Thyroid gland (tissue), 4 donors: ENCODE results near the gene COG2. TPM values are rescaled to one million over a fixed set of nuclear protein-coding genes. Genes with fewer than 3 reads are reported as not detected.

Source experiments
- DNase-seq, 2 donors: peaks; one replicate each; pipeline ENCODE4 v3.0.0-alpha.2; 2019
- H3K27ac ChIP-seq, 3 donors: fragments of 200-600 bp; sonication (generic); 1 replicate in 2 of 3; 2 replicates in 1 of 3; pipeline ENCODE4 v1.5.1; 2016 to 2019; ENCODE audit warnings: mild to moderate bottlenecking in 1 of 3, moderate library complexity in 1 of 3
- H3K27me3 ChIP-seq: fragments of 200-600 bp; sonication (generic); one replicate; pipeline ENCODE4 v1.5.1; 2019
- H3K36me3 ChIP-seq, 2 donors: fragments of 200-600 bp; sonication (generic); one replicate each; pipeline ENCODE4 v1.5.1; 2016 to 2019
- H3K4me1 ChIP-seq, 2 donors: fragments of 200-600 bp; sonication (generic); one replicate each; pipeline ENCODE4 v1.5.1; 2017 to 2019
- H3K4me3 ChIP-seq, 3 donors: fragments of 200-600 bp; sonication (generic); replicated peaks in 1 of 3; 1 replicate in 2 of 3; 2 replicates in 1 of 3; pipeline ENCODE4 v1.5.1; 2016; ENCODE audit warnings: mild to moderate bottlenecking in 1 of 3
- H3K9me3 ChIP-seq: fragments of 200-600 bp; sonication (generic); one replicate; pipeline ENCODE4 v1.5.1; 2017
- CTCF ChIP-seq, 6 experiments: fragments of 200-600 bp in 3 of 6; fragments of 450-650 bp in 3 of 6; sonication (generic) in 3 of 6; IDR thresholded peaks; one replicate each; pipeline ENCODE4 v1.5.1; 2016 to 2019; ENCODE audit warnings: antibody characterized with exemption in 6 of 6, mild to moderate bottlenecking in 2 of 6, inconsistent platforms in 1 of 6, moderate library complexity in 1 of 6
- POLR2A ChIP-seq, 2 donors: fragments of 450-650 bp; IDR thresholded peaks; one replicate each; pipeline ENCODE4 v1.6.1; 2017; ENCODE audit warnings: antibody characterized with exemption in 2 of 2, mild to moderate bottlenecking in 2 of 2, moderate library complexity in 1 of 2
- WGBS, 2 donors: methylation state at CpG; one replicate each; pipeline ENCODE4 v1.1.5; 2017; 5-methylcytosine and 5-hydroxymethylcytosine counted together
- intact Hi-C: fragments of 100-400 bp; cut with DNase I; formaldehyde crosslinking; loops from one replicate; pipeline ENCODE4 v1.15.1; 2023
- total RNA-seq, 4 donors: library from RNA; depleted of rRNA; stranded (reverse); fragments of >200 nt; gene quantifications; one replicate each; pipeline ENCODE4 v1.2.3, GENCODE V29; 2016

Gene COG2
- total RNA-seq, 4 donors from 2014 or later: 36.3 to 48.1 (median 37.5) TPM

GRCh38 chr1:230626232-230626631, 16.0 kb upstream of the COG2 start:
- no peak for TF ChIP-seq CTCF (IDR thresholded peaks at IDR 0.05)
- TF ChIP-seq POLR2A (IDR thresholded peaks at IDR 0.05): no peak
- no peaks in the 10 kb centered on the region for H3K9me3 ChIP-seq
- no peaks in the 10 kb centered on the region for H3K4me1 ChIP-seq
- H3K36me3 ChIP-seq: no peaks in the 10 kb centered on the region
- H3K4me3 ChIP-seq: no peak overlapping the region
- DNase-seq: no peak
- intact Hi-C loops: no loop called here
- H3K27ac ChIP-seq: no peak overlapping the region
- H3K27me3 ChIP-seq: no peaks in the 10 kb centered on the region
- 83 to 85% methylated on average over 2 of the region's 2 CpGs for WGBS, 2 donors

- Histone ChIP-seq H3K4me3 (no peak overlapping the region), H3K27ac (no peak overlapping the region), H3K36me3 (no peaks in the 10 kb centered on the region), H3K27me3 (no peaks in the 10 kb centered on the region), H3K9me3 (no peaks in the 10 kb centered on the region), H3K4me1 (no peaks in the 10 kb centered on the region)
- intact Hi-C loops: no loop called here
- TF ChIP-seq CTCF (IDR thresholded peaks at IDR 0.05) (no peak), POLR2A (IDR thresholded peaks at IDR 0.05) (no peak)
- 93 to 97% methylated on average over 2 of the region's 2 CpGs for WGBS, 2 donors
- DNase-seq: no peak
Observed at GRCh38 chr1:230627767-230628166, 14.5 kb upstream of the COG2 start.

- H3K9me3 ChIP-seq: no peaks in the 10 kb centered on the region
- no peak for TF ChIP-seq POLR2A (IDR thresholded peaks at IDR 0.05)
- no peak for TF ChIP-seq CTCF (IDR thresholded peaks at IDR 0.05)
- no peak for DNase-seq
Observed at GRCh38 chr1:230629511-230629910, 12.8 kb upstream of the COG2 start.

GRCh38 chr1:230631477-230631876, 10.8 kb upstream of the COG2 start:
- 84 to 87% methylated on average over 1 of the region's 1 CpG for WGBS, 2 donors
- no peaks in the 10 kb centered on the region for H3K36me3 ChIP-seq
- H3K4me3 ChIP-seq: no peak overlapping the region
- TF ChIP-seq CTCF (IDR thresholded peaks at IDR 0.05): no peak
- TF ChIP-seq POLR2A (IDR thresholded peaks at IDR 0.05): no peak
- no peaks in the 10 kb centered on the region for H3K4me1 ChIP-seq
- no peaks in the 10 kb centered on the region for H3K27me3 ChIP-seq
- intact Hi-C loops: loop anchor here (10.0 kb wide), 1 partner anchor 573 kb away; no protein-coding TSS in a partner anchor
- H3K27ac ChIP-seq: no peak overlapping the region
- no peak for DNase-seq
- H3K9me3 ChIP-seq: no peaks in the 10 kb centered on the region

More at GRCh38 chr1:230629511-230629910, 12.8 kb upstream of the COG2 start:
- intact Hi-C loops: no loop called here
- H3K4me1 ChIP-seq: no peaks in the 10 kb centered on the region
- H3K27me3 ChIP-seq: no peaks in the 10 kb centered on the region
- H3K4me3 ChIP-seq: no peak overlapping the region
- H3K27ac ChIP-seq: no peak overlapping the region
- no peaks in the 10 kb centered on the region for H3K36me3 ChIP-seq

GRCh38 chr1:230632273-230632873, 9.9 kb upstream of the COG2 start:
- no peaks in the 10 kb centered on the region for H3K36me3 ChIP-seq
- H3K4me1 ChIP-seq: no peaks in the 10 kb centered on the region
- peak; percentile 35 to 42 for DNase-seq
- 48 to 53% methylated on average over 4 of the region's 4 CpGs for WGBS, 2 donors
- no peaks in the 10 kb centered on the region for H3K9me3 ChIP-seq
- intact Hi-C loops: loop anchor here (10.0 kb wide), 1 partner anchor 572 kb away; no protein-coding TSS in a partner anchor
- H3K27ac ChIP-seq: no peak overlapping the region
- TF ChIP-seq CTCF (IDR thresholded peaks at IDR 0.05): peak in 4 of 6 experiments; percentile 44 to 57 (median 53)
- no peak for TF ChIP-seq POLR2A (IDR thresholded peaks at IDR 0.05)
- H3K27me3 ChIP-seq: no peaks in the 10 kb centered on the region
- no peak overlapping the region for H3K4me3 ChIP-seq
